Loucy (cell line): ENCODE data around the gene EEPD1.

Experiments used
- H2AFZ ChIP-seq: fragments of 200-600 bp; sonication (generic); 2 replicates; pipeline ENCODE4 v1.6.0; 2016; ENCODE audit warnings: antibody characterized with exemption, mild to moderate bottlenecking, low read length, moderate library complexity
- H3F3A ChIP-seq: fragments of 200-600 bp; 2 replicates; pipeline ENCODE4 v1.6.0; 2016; ENCODE audit warnings: antibody characterized with exemption, low read depth, mild to moderate bottlenecking
- H3K27me3 ChIP-seq: fragments of 200-600 bp; sonication (generic); 2 replicates; pipeline ENCODE4 v1.6.1; 2014; ENCODE audit warnings: low read length, mild to moderate bottlenecking; ENCODE audit not compliant: insufficient read depth, poor library complexity, severe bottlenecking
- H3K36me3 ChIP-seq: fragments of 200-600 bp; sonication (generic); 2 replicates; pipeline ENCODE4 v1.6.1; 2016; ENCODE audit warnings: low read length; ENCODE audit not compliant: insufficient read depth
- H3K4me1 ChIP-seq: fragments of 200-600 bp; sonication (generic); 2 replicates; pipeline ENCODE4 v1.5.1; 2014; ENCODE audit warnings: low read length, mild to moderate bottlenecking; ENCODE audit not compliant: insufficient read depth, poor library complexity, severe bottlenecking
- H3K4me2 ChIP-seq: fragments of 200-600 bp; sonication (generic); 2 replicates; pipeline ENCODE4 v1.6.0; 2014; ENCODE audit warnings: antibody characterized with exemption, low read length, low read depth, mild to moderate bottlenecking; ENCODE audit not compliant: poor library complexity, severe bottlenecking
- H3K4me3 ChIP-seq: fragments of 200-600 bp; sonication (generic); 2 replicates; pipeline ENCODE4 v1.5.1; 2014; ENCODE audit warnings: low read length, mild to moderate bottlenecking, mixed read lengths; ENCODE audit not compliant: poor library complexity, severe bottlenecking
- H3K79me2 ChIP-seq: fragments of 200-600 bp; sonication (generic); 2 replicates; pipeline ENCODE4 v1.6.1; 2014; ENCODE audit warnings: low read length; ENCODE audit not compliant: insufficient read depth
- H3K9ac ChIP-seq: fragments of 200-600 bp; sonication (generic); 2 replicates; pipeline ENCODE4 v1.6.0; 2014; ENCODE audit warnings: mild to moderate bottlenecking, low read depth, low read length, moderate library complexity; ENCODE audit not compliant: poor library complexity, severe bottlenecking
- H3K9me2 ChIP-seq: fragments of 200-600 bp; sonication (generic); replicated peaks from 2 replicates; pipeline ENCODE4 v1.6.1; 2016; ENCODE audit warnings: low read depth, low read length, mixed read lengths
- H3K9me3 ChIP-seq: fragments of 200-600 bp; sonication (generic); 2 replicates; pipeline ENCODE4 v1.6.1; 2014; ENCODE audit warnings: mild to moderate bottlenecking, antibody characterized with exemption, low read length, low read depth; ENCODE audit not compliant: insufficient read depth
- H4K20me1 ChIP-seq: fragments of 200-600 bp; sonication (generic); 2 replicates; pipeline ENCODE4 v1.6.0; 2014; ENCODE audit warnings: antibody characterized with exemption, low read length, mild to moderate bottlenecking; ENCODE audit not compliant: insufficient read depth, poor library complexity, severe bottlenecking
- EZH2phosphoT487 ChIP-seq: fragments of 200-600 bp; IDR thresholded peaks from 2 replicates; pipeline ENCODE4 v1.6.1; 2018; ENCODE audit warnings: antibody characterized with exemption, mild to moderate bottlenecking, moderate library complexity, borderline replicate concordance
- TF ChIP-seq, protein P1 (sequence below): fragments of 200-600 bp; sonication (generic); conservative IDR thresholded peaks from 2 replicates; pipeline ENCODE4 v1.5.1; 2014; ENCODE audit warnings: mild to moderate bottlenecking, antibody characterized with exemption, low read length

Gene EEPD1

DNA sequence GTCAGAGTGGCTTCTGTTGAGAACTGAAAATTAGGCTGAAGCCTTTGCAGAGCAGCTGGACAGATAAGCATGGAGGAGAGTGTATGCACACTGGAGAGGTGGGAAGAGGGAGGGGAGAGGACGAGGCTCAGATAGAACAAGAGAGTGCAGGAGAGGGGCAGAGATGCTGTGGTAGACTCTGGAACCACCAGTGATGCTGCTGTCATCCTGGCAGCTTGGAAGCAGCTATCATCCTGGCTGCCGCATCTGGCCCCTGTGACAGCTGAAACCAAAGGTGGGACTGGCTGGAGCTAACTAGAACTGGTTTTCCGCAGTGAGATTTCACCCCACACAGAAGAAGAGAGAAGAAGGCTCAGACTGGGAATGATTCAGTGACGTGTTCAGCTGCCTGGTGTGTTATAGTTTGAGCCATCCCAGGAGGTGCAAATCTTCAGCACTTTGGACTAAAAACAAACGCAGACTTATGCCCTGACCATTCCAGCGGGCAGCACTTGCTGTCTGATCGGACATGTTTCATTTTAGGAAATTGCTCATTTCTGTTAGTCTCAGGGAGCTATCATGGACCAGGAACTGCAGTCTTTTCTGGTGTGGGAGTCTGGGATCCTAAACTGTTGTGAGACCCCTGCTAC lies 38.4 kb downstream of the EEPD1 start:
- Histone ChIP-seq H3K9me2 (no peaks in the 10 kb centered on the region), H3K79me2 (no peaks in the 10 kb centered on the region; the same call in 1 of the 2 replicates)

DNA sequence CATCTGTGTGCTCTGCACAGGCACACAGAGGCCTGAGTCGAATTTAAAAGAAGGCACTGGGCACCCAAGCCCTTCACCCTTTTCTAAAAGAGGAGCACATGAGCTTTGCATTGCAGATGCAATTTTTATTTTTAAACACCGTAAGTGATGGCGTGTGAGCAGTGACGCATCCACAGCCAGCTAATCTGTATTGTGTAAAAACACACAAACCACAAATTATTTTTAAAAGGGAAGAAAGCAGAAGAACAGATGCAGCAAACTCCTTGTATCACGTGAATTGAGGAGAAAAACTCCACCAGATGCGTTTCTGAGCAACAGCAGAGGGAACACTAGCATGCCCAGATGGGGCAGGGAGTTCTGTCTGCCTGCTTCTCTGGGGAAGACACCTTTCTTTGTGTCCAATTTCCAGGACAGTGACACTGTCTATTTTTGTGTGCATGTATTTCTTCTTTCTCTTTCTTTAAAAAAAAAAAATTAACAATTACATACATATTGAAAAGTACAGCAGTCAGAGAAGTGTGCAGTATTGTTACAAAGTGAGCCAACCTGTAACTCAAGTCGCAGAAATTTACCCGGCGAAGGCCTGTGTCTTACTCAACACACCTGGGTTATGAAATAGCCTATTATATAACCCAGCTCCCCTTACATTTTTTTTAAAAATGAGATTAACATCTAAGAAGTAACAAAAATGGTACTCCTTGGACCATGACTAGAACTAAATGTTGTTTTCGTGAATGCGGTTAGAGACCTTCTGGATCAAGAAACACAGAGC lies 39.2 kb downstream of the EEPD1 start:
- no peak overlapping the region for H3K9ac ChIP-seq
- no peak overlapping the region for H3K4me2 ChIP-seq
- H3K4me1 ChIP-seq, result peaks cover 15% of the 10 kb centered on the region
- H3F3A ChIP-seq, result no peaks in the 10 kb centered on the region
- H3K27me3 ChIP-seq, result no peaks in the 10 kb centered on the region
- no peaks in the 10 kb centered on the region for H4K20me1 ChIP-seq
- H3K9me3 ChIP-seq, result no peaks in the 10 kb centered on the region
- no peaks in the 10 kb centered on the region for H3K36me3 ChIP-seq
- no peaks in the 10 kb centered on the region for H3K9me2 ChIP-seq
- no peaks in the 10 kb centered on the region; the same call in 1 of the 2 replicates for H3K79me2 ChIP-seq
- TF ChIP-seq, protein P1, sequence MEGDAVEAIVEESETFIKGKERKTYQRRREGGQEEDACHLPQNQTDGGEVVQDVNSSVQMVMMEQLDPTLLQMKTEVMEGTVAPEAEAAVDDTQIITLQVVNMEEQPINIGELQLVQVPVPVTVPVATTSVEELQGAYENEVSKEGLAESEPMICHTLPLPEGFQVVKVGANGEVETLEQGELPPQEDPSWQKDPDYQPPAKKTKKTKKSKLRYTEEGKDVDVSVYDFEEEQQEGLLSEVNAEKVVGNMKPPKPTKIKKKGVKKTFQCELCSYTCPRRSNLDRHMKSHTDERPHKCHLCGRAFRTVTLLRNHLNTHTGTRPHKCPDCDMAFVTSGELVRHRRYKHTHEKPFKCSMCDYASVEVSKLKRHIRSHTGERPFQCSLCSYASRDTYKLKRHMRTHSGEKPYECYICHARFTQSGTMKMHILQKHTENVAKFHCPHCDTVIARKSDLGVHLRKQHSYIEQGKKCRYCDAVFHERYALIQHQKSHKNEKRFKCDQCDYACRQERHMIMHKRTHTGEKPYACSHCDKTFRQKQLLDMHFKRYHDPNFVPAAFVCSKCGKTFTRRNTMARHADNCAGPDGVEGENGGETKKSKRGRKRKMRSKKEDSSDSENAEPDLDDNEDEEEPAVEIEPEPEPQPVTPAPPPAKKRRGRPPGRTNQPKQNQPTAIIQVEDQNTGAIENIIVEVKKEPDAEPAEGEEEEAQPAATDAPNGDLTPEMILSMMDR, result no peak
- no peak for TF ChIP-seq EZH2phosphoT487
- H3K4me3 ChIP-seq, result no peak overlapping the region
- H2AFZ ChIP-seq, result no peak overlapping the region

More for the DNA sequence above, 38.4 kb downstream of the EEPD1 start:
- Histone ChIP-seq H2AFZ (no peak overlapping the region), H4K20me1 (no peaks in the 10 kb centered on the region), H3F3A (no peaks in the 10 kb centered on the region), H3K9ac (no peak overlapping the region), H3K36me3 (no peaks in the 10 kb centered on the region), H3K4me2 (no peak overlapping the region), H3K4me3 (no peak overlapping the region), H3K27me3 (no peaks in the 10 kb centered on the region), H3K4me1 (peaks cover 15% of the 10 kb centered on the region), H3K9me3 (no peaks in the 10 kb centered on the region)
- TF ChIP-seq EZH2phosphoT487, result no peak
- TF ChIP-seq, protein P1, result no peak

DNA sequence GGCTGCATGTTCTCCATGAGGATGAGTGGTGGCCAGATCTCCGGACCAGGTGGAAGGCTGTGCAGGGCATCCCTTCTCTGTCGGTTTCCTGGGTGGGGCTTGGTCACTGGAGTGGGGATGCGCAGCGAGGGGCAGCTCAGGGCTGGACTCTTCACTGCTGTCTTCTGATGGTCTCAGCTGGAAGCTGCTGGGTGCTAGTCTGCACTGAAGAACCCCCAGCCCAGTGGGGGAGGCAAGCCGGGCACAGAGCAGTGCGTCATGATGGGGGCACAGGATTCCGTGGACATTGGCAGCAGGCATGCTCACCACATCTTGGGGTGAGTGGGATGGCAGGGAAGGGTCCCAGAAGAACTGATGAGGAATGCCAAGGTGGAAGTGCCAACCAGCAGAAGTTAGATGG lies 39.8 kb downstream of the EEPD1 start:
- no peak overlapping the region for H3K9ac ChIP-seq
- H3K27me3 ChIP-seq, result no peaks in the 10 kb centered on the region
- no peak overlapping the region for H3K4me2 ChIP-seq
- H2AFZ ChIP-seq, result no peak overlapping the region
- no peaks in the 10 kb centered on the region for H3K9me2 ChIP-seq
- H3K4me3 ChIP-seq, result no peak overlapping the region
- H3F3A ChIP-seq, result no peaks in the 10 kb centered on the region
- H3K9me3 ChIP-seq, result no peaks in the 10 kb centered on the region
- H3K4me1 ChIP-seq, result peaks cover 15% of the 10 kb centered on the region
- TF ChIP-seq EZH2phosphoT487, result no peak
- TF ChIP-seq, protein P1, result no peak
- no peaks in the 10 kb centered on the region for H3K36me3 ChIP-seq
- H3K79me2 ChIP-seq, result no peaks in the 10 kb centered on the region; the same call in 1 of the 2 replicates
- H4K20me1 ChIP-seq, result no peaks in the 10 kb centered on the region
